ENCODE results near the gene OXT. TPM values are rescaled to one million over a fixed set of nuclear protein-coding genes. Genes with fewer than 3 reads are reported as not detected.

OXT gene
- total RNA-seq, 4 donors from 2014 or later = not detected

- Histone ChIP-seq H3K27ac (no peak overlapping the region), H3K4me3 (no peak overlapping the region), H3K27me3 (peaks cover 12% of the 10 kb centered on the region), H3K36me3 (peaks cover 0 to 31% of the 10 kb centered on the region in 2 donors), H3K9me3 (no peaks in the 10 kb centered on the region), H3K4me1 (no peaks in the 10 kb centered on the region)
- WGBS, 2 donors (ENCODE audit: low coverage in 1 of 2) = 55 to 71% methylated on average over 2 to 3 of the region's 3 CpGs
- ATAC-seq = no peak
- TF ChIP-seq, protein P1, sequence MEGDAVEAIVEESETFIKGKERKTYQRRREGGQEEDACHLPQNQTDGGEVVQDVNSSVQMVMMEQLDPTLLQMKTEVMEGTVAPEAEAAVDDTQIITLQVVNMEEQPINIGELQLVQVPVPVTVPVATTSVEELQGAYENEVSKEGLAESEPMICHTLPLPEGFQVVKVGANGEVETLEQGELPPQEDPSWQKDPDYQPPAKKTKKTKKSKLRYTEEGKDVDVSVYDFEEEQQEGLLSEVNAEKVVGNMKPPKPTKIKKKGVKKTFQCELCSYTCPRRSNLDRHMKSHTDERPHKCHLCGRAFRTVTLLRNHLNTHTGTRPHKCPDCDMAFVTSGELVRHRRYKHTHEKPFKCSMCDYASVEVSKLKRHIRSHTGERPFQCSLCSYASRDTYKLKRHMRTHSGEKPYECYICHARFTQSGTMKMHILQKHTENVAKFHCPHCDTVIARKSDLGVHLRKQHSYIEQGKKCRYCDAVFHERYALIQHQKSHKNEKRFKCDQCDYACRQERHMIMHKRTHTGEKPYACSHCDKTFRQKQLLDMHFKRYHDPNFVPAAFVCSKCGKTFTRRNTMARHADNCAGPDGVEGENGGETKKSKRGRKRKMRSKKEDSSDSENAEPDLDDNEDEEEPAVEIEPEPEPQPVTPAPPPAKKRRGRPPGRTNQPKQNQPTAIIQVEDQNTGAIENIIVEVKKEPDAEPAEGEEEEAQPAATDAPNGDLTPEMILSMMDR (IDR thresholded peaks at IDR 0.05) = no peak
- no peak for TF ChIP-seq POLR2A (IDR thresholded peaks at IDR 0.05)
- TF ChIP-seq EP300 (IDR thresholded peaks at IDR 0.05) = no peak
- no peak for TF ChIP-seq POLR2AphosphoS5 (IDR thresholded peaks at IDR 0.05)
Observed at GRCh38 chr20:3103369-3104032, 32.1 kb downstream of the OXT start.

GRCh38 chr20:3105256-3106137 lies 34.1 kb downstream of the OXT start:
- Histone ChIP-seq H3K27me3 (peaks cover under 1% of the 10 kb centered on the region), H3K36me3 (peaks cover 0 to 51% of the 10 kb centered on the region in 2 donors), H3K4me3 (no peak overlapping the region), H3K27ac (no peak overlapping the region), H3K9me3 (no peaks in the 10 kb centered on the region), H3K4me1 (no peaks in the 10 kb centered on the region)
- no peak for ATAC-seq
- TF ChIP-seq POLR2A (IDR thresholded peaks at IDR 0.05) = no peak
- TF ChIP-seq, protein P1 (IDR thresholded peaks at IDR 0.05) = no peak
- TF ChIP-seq EP300 (IDR thresholded peaks at IDR 0.05) = no peak
- no peak for TF ChIP-seq POLR2AphosphoS5 (IDR thresholded peaks at IDR 0.05)
- 88 to 93% methylated on average over 5 to 16 of the region's 18 CpGs for whole genome bisulfite sequencing, 2 donors (ENCODE audit: low coverage in 1 of 2)

- Histone ChIP-seq H3K36me3 (peaks cover 0 to 56% of the 10 kb centered on the region in 2 donors), H3K4me1 (no peaks in the 10 kb centered on the region), H3K4me3 (no peak overlapping the region), H3K27ac (no peak overlapping the region), H3K27me3 (no peaks in the 10 kb centered on the region), H3K9me3 (no peaks in the 10 kb centered on the region)
- 81 to 95% methylated on average over 2 to 3 of the region's 3 CpGs for WGBS, 2 donors (ENCODE audit: low coverage in 1 of 2)
- ATAC-seq = no peak
- TF ChIP-seq, protein P1 (IDR thresholded peaks at IDR 0.05) = no peak
- no peak for TF ChIP-seq POLR2AphosphoS5 (IDR thresholded peaks at IDR 0.05)
- no peak for TF ChIP-seq POLR2A (IDR thresholded peaks at IDR 0.05)
- TF ChIP-seq EP300 (IDR thresholded peaks at IDR 0.05) = no peak
Observed at GRCh38 chr20:3106185-3106584, 34.8 kb downstream of the OXT start.

- WGBS, 2 donors (ENCODE audit: low coverage in 1 of 2) = 80 to 88% methylated on average over 2 to 3 of the region's 14 CpGs
- no peak overlapping the region for H3K27ac ChIP-seq
- no peak for ATAC-seq
- peaks cover 0 to 56% of the 10 kb centered on the region in 2 donors for H3K36me3 ChIP-seq
- no peaks in the 10 kb centered on the region for H3K9me3 ChIP-seq
- TF ChIP-seq, protein P1 (IDR thresholded peaks at IDR 0.05) = no peak
- no peaks in the 10 kb centered on the region for H3K27me3 ChIP-seq
- H3K4me1 ChIP-seq = no peaks in the 10 kb centered on the region
- H3K4me3 ChIP-seq = no peak overlapping the region
Observed at GRCh38 chr20:3106658-3107463, 35.4 kb downstream of the OXT start.

All from gastroesophageal sphincter (tissue), 4 donors.